ENCODE measurements around the gene EPX. TPM values are rescaled to one million over a fixed set of nuclear protein-coding genes. Genes with fewer than 3 reads are reported as not detected.

EPX gene
- polyA plus RNA-seq, 1 donor from 2014 or later = not detected

DNA sequence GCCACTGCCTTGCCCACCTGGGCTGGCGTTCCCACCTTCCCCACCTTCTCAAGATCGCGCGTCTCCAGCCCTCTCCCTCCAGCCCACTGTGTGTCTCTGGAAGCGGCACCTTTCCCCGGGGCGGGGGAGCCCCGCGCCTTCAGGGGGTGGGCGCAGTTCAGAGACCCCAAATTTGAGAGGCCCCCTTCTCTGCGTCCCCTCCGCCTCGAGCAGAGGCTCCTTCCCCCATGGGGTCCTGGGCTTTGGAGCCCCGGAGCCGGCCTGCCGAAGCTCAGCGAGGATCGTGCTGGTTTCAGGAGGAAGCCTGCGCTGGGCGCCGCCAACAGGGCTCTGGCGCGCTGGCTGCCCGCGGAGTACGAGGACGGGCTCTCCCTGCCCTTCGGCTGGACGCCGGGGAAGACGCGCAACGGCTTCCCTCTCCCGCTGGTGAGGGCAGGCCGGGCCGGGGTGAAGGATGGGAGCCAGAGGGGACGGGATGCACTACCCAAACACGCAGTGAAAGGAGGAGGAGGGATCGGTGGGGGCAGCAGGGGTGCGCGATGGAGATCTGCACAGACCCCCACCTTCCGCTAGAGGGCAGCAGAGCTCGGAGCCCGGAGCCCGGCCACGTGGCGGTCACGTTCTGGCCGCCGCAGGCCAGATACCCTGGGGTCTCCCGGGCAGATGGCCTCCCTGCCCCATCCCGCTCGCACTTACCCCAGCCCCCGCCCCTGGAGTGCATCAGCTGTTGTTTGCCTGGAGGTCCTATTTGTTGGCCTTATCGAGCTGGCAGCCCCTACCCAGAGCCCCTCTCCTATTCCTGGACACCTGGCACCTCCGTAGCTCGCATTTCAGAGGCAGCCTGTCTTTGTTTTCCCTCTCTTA is 57.0 kb downstream of the EPX start:
- Histone ChIP-seq H3K79me2 (replicated peaks; ENCODE audit: insufficient read depth, low read length) (no peaks in the 10 kb centered on the region), H3K27ac (ENCODE audit: low read length) (no peak overlapping the region), H3K9me2 (ENCODE audit: insufficient read depth, low read length) (no peaks in the 10 kb centered on the region), H3K9ac (ENCODE audit: low read length) (peak overlapping the region; percentile 76), H4K20me1 (ENCODE audit: insufficient read depth) (no peaks in the 10 kb centered on the region), H3K9me3 (ENCODE audit: low read length) (no peaks in the 10 kb centered on the region), H3K4me2 (ENCODE audit: low read length) (peak overlapping the region; percentile 59), H3K4me3 (ENCODE audit: low read length) (peak overlapping the region; percentile 84), H3F3A (ENCODE audit: insufficient read depth, low read length, poor library complexity, severe bottlenecking) (no peaks in the 10 kb centered on the region), H2AFZ (ENCODE audit: low read depth, low read length) (peak overlapping the region; percentile 83), H3K27me3 (ENCODE audit: insufficient read depth, low read depth, low read length) (peaks cover 31% of the 10 kb centered on the region), H3K36me3 (ENCODE audit: insufficient read depth, low read length) (no peaks in the 10 kb centered on the region)
- TF ChIP-seq POLR2AphosphoS5 (IDR thresholded peaks at IDR 0.05) (no peak), EZH2 (IDR thresholded peaks at IDR 0.05; ENCODE audit: borderline replicate concordance, insufficient read depth, low read length, poor library complexity, severe bottlenecking) (no peak), CTCF (IDR thresholded peaks at IDR 0.05; ENCODE audit: poor library complexity, severe bottlenecking) (peak; percentile 96), EP300 (conservative IDR thresholded peaks at IDR 0.05; ENCODE audit: poor library complexity, severe bottlenecking) (no peak), TAF1 (IDR thresholded peaks at IDR 0.05; ENCODE audit: low read depth) (no peak), MXI1 (conservative IDR thresholded peaks at IDR 0.05; ENCODE audit: poor library complexity, severe bottlenecking) (peak; percentile 89), SMC3 (conservative IDR thresholded peaks at IDR 0.05; ENCODE audit: poor library complexity) (peak; percentile 83), RAD21 (conservative IDR thresholded peaks at IDR 0.05) (peak; percentile 83)
- TF ChIP-seq, protein P1, sequence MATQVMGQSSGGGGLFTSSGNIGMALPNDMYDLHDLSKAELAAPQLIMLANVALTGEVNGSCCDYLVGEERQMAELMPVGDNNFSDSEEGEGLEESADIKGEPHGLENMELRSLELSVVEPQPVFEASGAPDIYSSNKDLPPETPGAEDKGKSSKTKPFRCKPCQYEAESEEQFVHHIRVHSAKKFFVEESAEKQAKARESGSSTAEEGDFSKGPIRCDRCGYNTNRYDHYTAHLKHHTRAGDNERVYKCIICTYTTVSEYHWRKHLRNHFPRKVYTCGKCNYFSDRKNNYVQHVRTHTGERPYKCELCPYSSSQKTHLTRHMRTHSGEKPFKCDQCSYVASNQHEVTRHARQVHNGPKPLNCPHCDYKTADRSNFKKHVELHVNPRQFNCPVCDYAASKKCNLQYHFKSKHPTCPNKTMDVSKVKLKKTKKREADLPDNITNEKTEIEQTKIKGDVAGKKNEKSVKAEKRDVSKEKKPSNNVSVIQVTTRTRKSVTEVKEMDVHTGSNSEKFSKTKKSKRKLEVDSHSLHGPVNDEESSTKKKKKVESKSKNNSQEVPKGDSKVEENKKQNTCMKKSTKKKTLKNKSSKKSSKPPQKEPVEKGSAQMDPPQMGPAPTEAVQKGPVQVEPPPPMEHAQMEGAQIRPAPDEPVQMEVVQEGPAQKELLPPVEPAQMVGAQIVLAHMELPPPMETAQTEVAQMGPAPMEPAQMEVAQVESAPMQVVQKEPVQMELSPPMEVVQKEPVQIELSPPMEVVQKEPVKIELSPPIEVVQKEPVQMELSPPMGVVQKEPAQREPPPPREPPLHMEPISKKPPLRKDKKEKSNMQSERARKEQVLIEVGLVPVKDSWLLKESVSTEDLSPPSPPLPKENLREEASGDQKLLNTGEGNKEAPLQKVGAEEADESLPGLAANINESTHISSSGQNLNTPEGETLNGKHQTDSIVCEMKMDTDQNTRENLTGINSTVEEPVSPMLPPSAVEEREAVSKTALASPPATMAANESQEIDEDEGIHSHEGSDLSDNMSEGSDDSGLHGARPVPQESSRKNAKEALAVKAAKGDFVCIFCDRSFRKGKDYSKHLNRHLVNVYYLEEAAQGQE (IDR thresholded peaks at IDR 0.05; ENCODE audit: borderline replicate concordance) = no peak

DNA sequence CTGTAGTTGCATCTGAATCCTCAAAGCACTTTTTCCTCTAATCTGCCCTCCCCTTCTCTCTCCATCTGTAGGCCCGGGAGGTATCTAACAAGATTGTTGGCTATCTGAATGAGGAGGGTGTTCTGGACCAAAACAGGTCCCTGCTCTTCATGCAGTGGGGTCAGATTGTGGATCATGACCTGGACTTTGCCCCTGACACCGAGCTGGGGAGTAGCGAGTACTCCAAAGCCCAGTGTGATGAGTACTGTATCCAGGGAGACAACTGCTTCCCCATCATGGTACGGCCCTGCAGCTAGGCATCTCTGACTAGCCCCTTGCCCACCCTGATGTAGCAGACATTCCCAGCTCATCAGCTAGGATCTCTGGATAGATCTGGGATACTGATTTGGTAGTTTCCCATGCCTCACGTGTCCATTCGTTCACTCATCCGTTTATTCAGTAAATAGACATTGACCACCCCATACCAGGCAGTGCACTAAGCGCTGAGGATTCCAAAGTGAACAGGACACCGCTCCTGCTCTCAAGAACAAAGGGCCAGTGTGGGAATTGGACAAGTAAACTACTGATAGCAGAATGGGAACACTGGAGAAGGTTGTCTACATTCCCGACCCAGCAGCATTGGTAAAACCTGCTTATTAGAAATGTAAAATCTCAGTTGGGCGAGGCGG is 58.0 kb downstream of the EPX start:
- Histone ChIP-seq H3K36me3 (ENCODE audit: insufficient read depth, low read length) (no peaks in the 10 kb centered on the region), H3K9me2 (ENCODE audit: insufficient read depth, low read length) (no peaks in the 10 kb centered on the region), H3K9ac (ENCODE audit: low read length) (no peak overlapping the region), H3K9me3 (ENCODE audit: low read length) (no peaks in the 10 kb centered on the region), H3K79me2 (replicated peaks; ENCODE audit: insufficient read depth, low read length) (no peaks in the 10 kb centered on the region), H3F3A (ENCODE audit: insufficient read depth, low read length, poor library complexity, severe bottlenecking) (no peaks in the 10 kb centered on the region), H4K20me1 (ENCODE audit: insufficient read depth) (no peaks in the 10 kb centered on the region), H3K27ac (ENCODE audit: low read length) (no peak overlapping the region), H3K4me2 (ENCODE audit: low read length) (no peak overlapping the region), H3K4me3 (ENCODE audit: low read length) (no peak overlapping the region), H3K27me3 (ENCODE audit: insufficient read depth, low read depth, low read length) (peaks cover 36% of the 10 kb centered on the region), H2AFZ (ENCODE audit: low read depth, low read length) (no peak overlapping the region)
- TF ChIP-seq RAD21 (conservative IDR thresholded peaks at IDR 0.05) = no peak
- TF ChIP-seq, protein P1 (IDR thresholded peaks at IDR 0.05; ENCODE audit: borderline replicate concordance) = no peak
- no peak for TF ChIP-seq TAF1 (IDR thresholded peaks at IDR 0.05; ENCODE audit: low read depth)
- no peak for TF ChIP-seq CTCF (IDR thresholded peaks at IDR 0.05; ENCODE audit: poor library complexity, severe bottlenecking)
- no peak for TF ChIP-seq EZH2 (IDR thresholded peaks at IDR 0.05; ENCODE audit: borderline replicate concordance, insufficient read depth, low read length, poor library complexity, severe bottlenecking)
- no peak for TF ChIP-seq EP300 (conservative IDR thresholded peaks at IDR 0.05; ENCODE audit: poor library complexity, severe bottlenecking)
- no peak for TF ChIP-seq MXI1 (conservative IDR thresholded peaks at IDR 0.05; ENCODE audit: poor library complexity, severe bottlenecking)
- TF ChIP-seq SMC3 (conservative IDR thresholded peaks at IDR 0.05; ENCODE audit: poor library complexity) = no peak
- TF ChIP-seq POLR2AphosphoS5 (IDR thresholded peaks at IDR 0.05) = no peak

Measured in neural cell (in vitro differentiated cells).